Natural killer cell (primary cell): Measurements from ENCODE around the gene PHACTR1. TPM values are rescaled to one million over a fixed set of nuclear protein-coding genes. Genes with fewer than 3 reads are reported as not detected.

Experiments used
- ATAC-seq, 3 donors: fragments of 150-1000 bp in 2 of 3; fragments of 200-7000 bp in 1 of 3; cut with Tn5 transposase; 1 replicate in 1 of 3; 2 replicates in 2 of 3; pipeline ENCODE4 v1.10.0; 2021; ENCODE audit warnings: mild to moderate bottlenecking in 2 of 3, moderate library complexity in 2 of 3
- DNase-seq, 2 donors: peaks; one replicate each; pipeline versions ENCODE4 v3.0.0 to v3.0.0-alpha.2; 2013 to 2021; ENCODE audit warnings: mixed read lengths in 1 of 2
- H3K27ac ChIP-seq: one replicate; pipeline ENCODE4 v1.5.1; 2013; ENCODE audit warnings: mild to moderate bottlenecking, low read length
- H3K27me3 ChIP-seq: one replicate; pipeline ENCODE4 v1.6.1; 2013; ENCODE audit warnings: low read length; ENCODE audit not compliant: control insufficient read depth, insufficient read depth
- H3K36me3 ChIP-seq: one replicate; pipeline ENCODE4 v1.6.1; 2013; ENCODE audit warnings: low read length; ENCODE audit not compliant: control insufficient read depth, insufficient read depth
- H3K4me1 ChIP-seq: one replicate; pipeline ENCODE4 v1.6.1; 2013; ENCODE audit warnings: low read length; ENCODE audit not compliant: control insufficient read depth, insufficient read depth
- H3K4me3 ChIP-seq: one replicate; pipeline ENCODE4 v1.5.1; 2013; ENCODE audit warnings: low read length
- H3K9me3 ChIP-seq: one replicate; pipeline ENCODE4 v1.6.1; 2013; ENCODE audit warnings: low read length; ENCODE audit not compliant: control insufficient read depth, insufficient read depth
- H3K27ac Mint-ChIP-seq, 2 donors: one replicate each; pipeline ENCODE4 v1.8.0; 2022; ENCODE audit warnings: mild to moderate bottlenecking in 2 of 2, mixed read lengths in 2 of 2, moderate library complexity in 1 of 2
- H3K27me3 Mint-ChIP-seq, 2 donors: one replicate each; pipeline ENCODE4 v1.8.0; 2022; ENCODE audit warnings: low read depth in 2 of 2, mixed read lengths in 2 of 2
- H3K36me3 Mint-ChIP-seq: one replicate; pipeline ENCODE4 v1.8.0; 2022; ENCODE audit warnings: mixed read lengths
- H3K4me1 Mint-ChIP-seq, 2 donors: one replicate each; pipeline ENCODE4 v1.8.0; 2022; ENCODE audit warnings: mixed read lengths in 2 of 2
- H3K4me3 Mint-ChIP-seq: one replicate; pipeline ENCODE4 v1.8.0; 2022; ENCODE audit warnings: mild to moderate bottlenecking, moderate library complexity, mixed read lengths
- H3K9me3 Mint-ChIP-seq, 2 donors: one replicate each; pipeline ENCODE4 v1.8.0; 2022; ENCODE audit warnings: mixed read lengths in 2 of 2
- CTCF ChIP-seq: fragments of 200-600 bp; IDR thresholded peaks from one replicate; pipeline ENCODE4 v1.8.0; 2022; ENCODE audit warnings: antibody characterized with exemption
- WGBS: methylation state at CpG from one replicate; pipeline ENCODE4 v1.1.7; 2013; ENCODE audit warnings: missing lambda C conversion rate; ENCODE audit not compliant: insufficient coverage; 5-methylcytosine and 5-hydroxymethylcytosine counted together
- intact Hi-C: fragments of 100-400 bp; cut with micrococcal nuclease; formaldehyde crosslinking; loops from one replicate; pipeline ENCODE4 v1.14.2; 2022
- total RNA-seq, 4 donors: library from RNA; stranded (reverse); fragments of 120-200 nt in 1 of 4; gene quantifications; one replicate each; pipeline versions ENCODE4 v1.2.3 to v1.2.4, GENCODE V29; 2013 to 2022

PHACTR1 gene
- total RNA-seq, 3 donors from 2014 or later (not counting 1 experiment from before 2014, with no cell fraction given): 5.2 to 19.0 (median 5.4) TPM

- Histone ChIP-seq H3K27me3 (peaks cover 8% of the 10 kb centered on the region), H3K36me3 (no peaks in the 10 kb centered on the region), H3K4me3 (no peak overlapping the region), H3K27ac (no peak overlapping the region), H3K4me1 (peaks cover 3% of the 10 kb centered on the region), H3K9me3 (no peaks in the 10 kb centered on the region)
- peaks cover 12 to 30% of the 10 kb centered on the region in 2 donors for H3K27me3 Mint-ChIP-seq
- peaks cover 12% of the 10 kb centered on the region in 2 donors for H3K4me1 Mint-ChIP-seq
- intact Hi-C loops: no loop called here
- ATAC-seq: no peak
- no peak for DNase-seq
- no peak for TF ChIP-seq CTCF
- WGBS: 9% methylated on average over 5 of the region's 5 CpGs
- no peaks in the 10 kb centered on the region for H3K9me3 Mint-ChIP-seq
- H3K36me3 Mint-ChIP-seq: no peaks in the 10 kb centered on the region
- no peak overlapping the region for H3K27ac Mint-ChIP-seq
- H3K4me3 Mint-ChIP-seq: no peak overlapping the region
Measured at GRCh38 chr6:12962987-12963386, 246.4 kb downstream of the PHACTR1 start.

- H3K4me1 ChIP-seq: no peaks in the 10 kb centered on the region
- no peak overlapping the region for H3K27ac ChIP-seq
- peaks cover 11 to 30% of the 10 kb centered on the region in 2 donors for H3K27me3 Mint-ChIP-seq
- no peaks in the 10 kb centered on the region for H3K36me3 ChIP-seq
- intact Hi-C loops: no loop called here
- ATAC-seq (no peak), DNase-seq (no peak)
- no peaks in the 10 kb centered on the region for H3K36me3 Mint-ChIP-seq
- no peak overlapping the region for H3K4me3 Mint-ChIP-seq
- H3K4me3 ChIP-seq: no peak overlapping the region
- H3K9me3 Mint-ChIP-seq: no peaks in the 10 kb centered on the region
- WGBS: 38% methylated on average over 4 of the region's 4 CpGs
- peaks cover 7% of the 10 kb centered on the region in 2 donors for H3K4me1 Mint-ChIP-seq
- H3K9me3 ChIP-seq: no peaks in the 10 kb centered on the region
- peaks cover 4% of the 10 kb centered on the region for H3K27me3 ChIP-seq
- no peak for TF ChIP-seq CTCF
- H3K27ac Mint-ChIP-seq: no peak overlapping the region
Measured at GRCh38 chr6:12963567-12963966, 247.0 kb downstream of the PHACTR1 start.

- WGBS: 45% methylated on average over 6 of the region's 7 CpGs
- Histone ChIP-seq H3K27ac (no peak overlapping the region), H3K4me1 (no peaks in the 10 kb centered on the region), H3K36me3 (no peaks in the 10 kb centered on the region), H3K4me3 (no peak overlapping the region), H3K9me3 (no peaks in the 10 kb centered on the region), H3K27me3 (peaks cover 4% of the 10 kb centered on the region)
- DNase-seq (no peak), ATAC-seq (no peak)
- H3K4me3 Mint-ChIP-seq: no peak overlapping the region
- intact Hi-C loops: no loop called here
- no peaks in the 10 kb centered on the region for H3K9me3 Mint-ChIP-seq
- peaks cover 11 to 31% of the 10 kb centered on the region in 2 donors for H3K27me3 Mint-ChIP-seq
- no peak for TF ChIP-seq CTCF
- no peaks in the 10 kb centered on the region for H3K36me3 Mint-ChIP-seq
- no peak overlapping the region for H3K27ac Mint-ChIP-seq
- peaks cover 6% of the 10 kb centered on the region in 2 donors for H3K4me1 Mint-ChIP-seq
Measured at GRCh38 chr6:12967686-12968085, 251.1 kb downstream of the PHACTR1 start.

GRCh38 chr6:12968290-12968689 lies 251.7 kb downstream of the PHACTR1 start:
- TF ChIP-seq CTCF: no peak
- no peaks in the 10 kb centered on the region for H3K36me3 ChIP-seq
- no peaks in the 10 kb centered on the region for H3K9me3 ChIP-seq
- Mint-ChIP-seq H3K9me3 (no peaks in the 10 kb centered on the region), H3K4me3 (no peak overlapping the region), H3K27me3 (peaks cover 11 to 31% of the 10 kb centered on the region in 2 donors), H3K36me3 (no peaks in the 10 kb centered on the region), H3K4me1 (peaks cover 0 to under 1% of the 10 kb centered on the region in 2 donors), H3K27ac (no peak overlapping the region)
- no peak for DNase-seq
- H3K27ac ChIP-seq: no peak overlapping the region
- intact Hi-C loops: no loop called here
- WGBS: 48% methylated on average over 4 of the region's 4 CpGs
- no peak overlapping the region for H3K4me3 ChIP-seq
- H3K4me1 ChIP-seq: no peaks in the 10 kb centered on the region
- H3K27me3 ChIP-seq: peaks cover 4% of the 10 kb centered on the region
- ATAC-seq: no peak
